HL-60 (cell line): ENCODE data around the gene CSF1.

Source experiments
- POLR2AphosphoS5 ChIP-seq: IDR thresholded peaks from 2 replicates; pipeline ENCODE4 v1.6.1; 2012; ENCODE audit warnings: low read depth
- TF ChIP-seq, protein P1 (sequence below): IDR thresholded peaks from one replicate; pipeline ENCODE4 v1.5.1; 2011; ENCODE audit warnings: low read length, control low read depth, inconsistent platforms; ENCODE audit not compliant: insufficient read depth
- TF ChIP-seq, protein P2 (sequence below): IDR thresholded peaks from 2 replicates; pipeline ENCODE4 v1.6.1; 2012; ENCODE audit warnings: low read depth; ENCODE audit not compliant: insufficient replicate concordance

DNA sequence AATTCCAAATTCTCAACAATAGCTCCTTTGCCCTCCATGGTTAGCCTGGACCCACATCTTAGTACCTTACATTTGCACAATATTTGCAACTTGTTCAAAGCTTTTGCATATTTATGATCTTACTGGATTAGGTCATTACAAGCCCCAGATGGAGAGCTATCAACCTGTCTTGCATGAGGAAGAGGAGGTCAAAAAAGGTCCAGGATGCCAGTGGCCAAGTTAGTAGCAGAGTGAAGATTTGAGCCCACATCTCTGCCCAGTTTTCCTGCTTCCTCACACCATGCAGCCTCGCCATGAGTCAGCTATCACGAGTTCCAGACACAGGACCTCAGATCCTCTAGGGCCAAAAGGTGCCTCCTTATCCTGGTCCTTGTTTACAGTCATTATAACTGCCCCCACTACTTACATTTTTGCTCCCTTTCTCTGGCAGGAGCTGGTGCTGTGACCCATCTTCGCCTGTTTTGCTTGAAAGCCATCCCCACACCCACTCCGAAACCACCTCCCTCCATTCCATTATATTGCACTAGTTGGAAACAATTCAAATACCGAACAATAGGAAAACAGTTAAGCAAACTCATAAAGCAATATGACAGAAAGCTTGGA lies 68.9 kb downstream of the CSF1 start:
- TF ChIP-seq, protein P1, sequence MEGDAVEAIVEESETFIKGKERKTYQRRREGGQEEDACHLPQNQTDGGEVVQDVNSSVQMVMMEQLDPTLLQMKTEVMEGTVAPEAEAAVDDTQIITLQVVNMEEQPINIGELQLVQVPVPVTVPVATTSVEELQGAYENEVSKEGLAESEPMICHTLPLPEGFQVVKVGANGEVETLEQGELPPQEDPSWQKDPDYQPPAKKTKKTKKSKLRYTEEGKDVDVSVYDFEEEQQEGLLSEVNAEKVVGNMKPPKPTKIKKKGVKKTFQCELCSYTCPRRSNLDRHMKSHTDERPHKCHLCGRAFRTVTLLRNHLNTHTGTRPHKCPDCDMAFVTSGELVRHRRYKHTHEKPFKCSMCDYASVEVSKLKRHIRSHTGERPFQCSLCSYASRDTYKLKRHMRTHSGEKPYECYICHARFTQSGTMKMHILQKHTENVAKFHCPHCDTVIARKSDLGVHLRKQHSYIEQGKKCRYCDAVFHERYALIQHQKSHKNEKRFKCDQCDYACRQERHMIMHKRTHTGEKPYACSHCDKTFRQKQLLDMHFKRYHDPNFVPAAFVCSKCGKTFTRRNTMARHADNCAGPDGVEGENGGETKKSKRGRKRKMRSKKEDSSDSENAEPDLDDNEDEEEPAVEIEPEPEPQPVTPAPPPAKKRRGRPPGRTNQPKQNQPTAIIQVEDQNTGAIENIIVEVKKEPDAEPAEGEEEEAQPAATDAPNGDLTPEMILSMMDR: no peak
- TF ChIP-seq, protein P2, sequence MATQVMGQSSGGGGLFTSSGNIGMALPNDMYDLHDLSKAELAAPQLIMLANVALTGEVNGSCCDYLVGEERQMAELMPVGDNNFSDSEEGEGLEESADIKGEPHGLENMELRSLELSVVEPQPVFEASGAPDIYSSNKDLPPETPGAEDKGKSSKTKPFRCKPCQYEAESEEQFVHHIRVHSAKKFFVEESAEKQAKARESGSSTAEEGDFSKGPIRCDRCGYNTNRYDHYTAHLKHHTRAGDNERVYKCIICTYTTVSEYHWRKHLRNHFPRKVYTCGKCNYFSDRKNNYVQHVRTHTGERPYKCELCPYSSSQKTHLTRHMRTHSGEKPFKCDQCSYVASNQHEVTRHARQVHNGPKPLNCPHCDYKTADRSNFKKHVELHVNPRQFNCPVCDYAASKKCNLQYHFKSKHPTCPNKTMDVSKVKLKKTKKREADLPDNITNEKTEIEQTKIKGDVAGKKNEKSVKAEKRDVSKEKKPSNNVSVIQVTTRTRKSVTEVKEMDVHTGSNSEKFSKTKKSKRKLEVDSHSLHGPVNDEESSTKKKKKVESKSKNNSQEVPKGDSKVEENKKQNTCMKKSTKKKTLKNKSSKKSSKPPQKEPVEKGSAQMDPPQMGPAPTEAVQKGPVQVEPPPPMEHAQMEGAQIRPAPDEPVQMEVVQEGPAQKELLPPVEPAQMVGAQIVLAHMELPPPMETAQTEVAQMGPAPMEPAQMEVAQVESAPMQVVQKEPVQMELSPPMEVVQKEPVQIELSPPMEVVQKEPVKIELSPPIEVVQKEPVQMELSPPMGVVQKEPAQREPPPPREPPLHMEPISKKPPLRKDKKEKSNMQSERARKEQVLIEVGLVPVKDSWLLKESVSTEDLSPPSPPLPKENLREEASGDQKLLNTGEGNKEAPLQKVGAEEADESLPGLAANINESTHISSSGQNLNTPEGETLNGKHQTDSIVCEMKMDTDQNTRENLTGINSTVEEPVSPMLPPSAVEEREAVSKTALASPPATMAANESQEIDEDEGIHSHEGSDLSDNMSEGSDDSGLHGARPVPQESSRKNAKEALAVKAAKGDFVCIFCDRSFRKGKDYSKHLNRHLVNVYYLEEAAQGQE: no peak
- TF ChIP-seq POLR2AphosphoS5: no peak
